CD4-positive, alpha-beta T cell treated with Interleukin-6 at 100 ng/mL for 8 hours (primary cell): ENCODE results near the gene AFDN.
"Not testable (repeated sequence)": the region's sequence is repeated elsewhere in the genome, so short reads cannot be mapped to it uniquely, and the experiment has no call there.

Experiments used
- DNase-seq: peaks from one replicate; pipeline ENCODE4 v3.0.0-alpha.2; 2020; ENCODE audit warnings: mixed read lengths, low spot score

The AFDN gene

GRCh38 chr6:167951781-167952511, 125.2 kb downstream of the AFDN start:
- no peak for DNase-seq

- DNase-seq: no peak
Observed at GRCh38 chr6:167952512-167952859, 125.8 kb downstream of the AFDN start.

GRCh38 chr6:167953551-167953950, 126.8 kb downstream of the AFDN start:
- DNase-seq: no peak

- DNase-seq: no peak
Observed at GRCh38 chr6:167954151-167954550, 127.4 kb downstream of the AFDN start.

- DNase-seq: no peak
Observed at GRCh38 chr6:167956491-167956890, 129.8 kb downstream of the AFDN start.

- no peak for DNase-seq
Observed at GRCh38 chr6:167956983-167957492, 130.3 kb downstream of the AFDN start.

GRCh38 chr6:167957626-167958025, 130.9 kb downstream of the AFDN start:
- no peak for DNase-seq

- DNase-seq: no peak
Observed at GRCh38 chr6:167960579-167960978, 133.9 kb downstream of the AFDN start.

- no peak for DNase-seq
Observed at GRCh38 chr6:167962711-167963110, 136.0 kb downstream of the AFDN start.

- DNase-seq: no peak
Observed at GRCh38 chr6:167963589-167964057, 136.9 kb downstream of the AFDN start.

- DNase-seq: no peak
Observed at GRCh38 chr6:167965592-167966539, 139.2 kb downstream of the AFDN start.

GRCh38 chr6:167966540-167966905, 139.8 kb downstream of the AFDN start:
- no peak for DNase-seq

GRCh38 chr6:167968091-167968490, 141.4 kb downstream of the AFDN start:
- no peak for DNase-seq

- DNase-seq: no peak
Observed at GRCh38 chr6:167970230-167970629, 143.5 kb downstream of the AFDN start.

GRCh38 chr6:167972193-167972592, 145.5 kb downstream of the AFDN start:
- no peak for DNase-seq

GRCh38 chr6:167973148-167973885, 146.6 kb downstream of the AFDN start:
- DNase-seq: no peak

GRCh38 chr6:167974640-167975344, 148.1 kb downstream of the AFDN start:
- no peak for DNase-seq

- no peak for DNase-seq
Observed at GRCh38 chr6:167975458-167975857, 148.7 kb downstream of the AFDN start.

GRCh38 chr6:167976116-167976657, 149.5 kb downstream of the AFDN start:
- not testable (repeated sequence) for DNase-seq

GRCh38 chr6:167976708-167977107, 150.0 kb downstream of the AFDN start:
- DNase-seq: no peak
